NCI-H345 (cell line): Measurements from ENCODE around the gene DNAJB2.
"Not testable (repeated sequence)": the region's sequence is repeated elsewhere in the genome, so short reads cannot be mapped to it uniquely, and the experiment has no call there.

Experiments
- DNase-seq: peaks from one replicate; lab custom pipeline; 2025; lab: John Stamatoyannopoulos, UW

Gene DNAJB2

DNA sequence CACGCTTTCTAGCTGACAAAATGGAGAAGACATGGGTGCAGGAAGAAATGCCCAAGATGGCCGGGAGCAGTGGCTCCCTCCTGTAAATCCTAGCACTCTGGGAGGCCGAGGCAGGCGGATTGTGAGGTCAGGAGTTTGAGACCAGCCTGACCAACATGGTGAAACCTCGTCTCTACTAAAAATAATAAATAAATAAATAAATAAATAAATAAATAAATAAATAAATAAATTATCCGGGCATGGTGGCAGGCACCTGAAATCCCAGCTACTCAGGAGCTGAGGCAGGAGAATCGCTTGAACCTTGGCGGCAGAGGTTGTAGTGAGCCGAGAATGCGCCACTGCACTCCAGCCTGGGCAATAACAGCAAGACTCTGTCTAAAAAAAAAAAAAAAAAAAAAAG is 20.2 kb upstream of the DNAJB2 start:
- DNase-seq, result not testable (repeated sequence)

DNA sequence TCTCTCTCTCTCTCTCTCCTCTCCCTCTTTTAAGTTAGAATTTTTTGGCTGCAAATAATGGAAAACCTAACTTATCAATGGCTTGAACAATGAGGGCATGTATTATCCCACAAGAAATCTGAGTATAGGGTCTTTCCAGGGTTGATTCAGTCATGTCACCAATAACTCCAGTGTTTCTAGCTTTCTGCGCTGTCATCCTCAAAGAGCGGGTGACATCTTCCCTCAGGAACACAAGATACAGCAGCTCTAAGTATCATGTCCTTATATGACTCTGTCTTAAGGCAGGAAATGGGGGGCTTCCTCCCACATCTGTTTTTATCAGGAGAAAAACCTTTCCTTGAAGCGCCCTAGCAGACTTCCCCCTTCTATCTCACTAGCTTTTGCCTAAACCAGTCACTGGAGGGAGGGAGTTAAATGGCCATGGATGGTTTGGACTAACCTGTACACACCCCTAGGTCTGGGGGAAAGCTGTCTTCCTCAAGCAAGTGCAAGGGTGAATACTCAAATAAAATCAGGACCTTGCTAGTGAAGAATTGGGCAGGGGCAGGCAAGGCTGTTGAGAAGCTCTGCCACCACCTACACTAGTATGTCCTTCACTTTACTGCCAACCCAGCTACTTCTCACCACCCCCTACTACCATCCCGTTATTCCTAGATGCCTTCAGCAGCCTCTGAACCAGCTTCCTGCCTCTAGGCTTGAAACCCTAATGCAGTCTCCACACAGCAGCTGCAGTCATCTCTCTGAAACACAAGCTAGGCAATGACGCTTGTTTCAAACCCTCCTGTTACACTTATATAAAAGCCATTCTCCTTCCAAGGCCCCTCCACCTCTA is 17.9 kb upstream of the DNAJB2 start:
- no peak for DNase-seq

- DNase-seq, result no peak
Observed at GRCh38 chr2:219266232-219266631, 12.9 kb upstream of the DNAJB2 start.

DNA sequence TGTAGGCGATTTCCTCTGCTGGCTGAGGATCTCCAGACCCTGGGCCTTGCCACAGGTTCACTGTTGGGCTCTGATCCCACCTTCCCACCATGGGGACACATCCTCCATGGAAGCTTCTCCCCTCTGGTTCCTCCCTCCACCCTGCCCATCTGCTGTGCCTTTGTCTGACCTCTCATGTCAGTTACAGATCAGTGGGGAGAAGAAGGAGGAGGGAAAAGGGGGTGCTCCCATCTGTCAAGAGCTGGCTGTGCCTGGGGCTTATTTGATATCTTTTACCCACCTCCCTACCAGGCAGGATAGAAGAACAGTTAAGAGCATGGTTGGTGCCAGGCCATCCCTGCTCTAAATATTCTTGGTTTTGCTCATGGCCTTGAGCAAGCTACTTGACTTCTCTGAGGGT is 12.3 kb upstream of the DNAJB2 start:
- no peak for DNase-seq

DNA sequence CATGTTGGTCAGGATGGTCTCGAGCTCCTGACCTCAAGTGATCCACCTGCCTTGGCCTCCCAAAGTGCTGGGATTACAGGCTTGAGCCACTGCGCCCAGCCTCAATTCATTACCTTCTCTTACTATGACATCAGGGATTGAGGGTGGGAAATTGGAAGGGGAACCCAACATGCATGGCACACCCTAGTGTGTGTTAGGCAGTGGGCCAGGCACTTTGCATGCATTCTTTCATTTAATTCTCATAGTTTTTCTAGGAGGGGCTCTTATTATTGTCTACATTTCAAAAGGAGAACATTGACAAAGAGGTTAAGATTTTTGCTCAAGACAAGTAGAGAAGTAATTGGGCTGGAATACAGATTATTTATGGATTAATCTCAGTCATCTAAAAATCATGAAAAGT is 10.9 kb upstream of the DNAJB2 start:
- DNase-seq, result no peak

GRCh38 chr2:219269362-219270054 is 9.7 kb upstream of the DNAJB2 start:
- DNase-seq, result peak; percentile 10

- DNase-seq, result no peak
Observed at GRCh38 chr2:219270055-219270372, 9.2 kb upstream of the DNAJB2 start.

GRCh38 chr2:219271021-219271420 is 8.1 kb upstream of the DNAJB2 start:
- DNase-seq, result no peak

- DNase-seq, result no peak
Observed at GRCh38 chr2:219272356-219272755, 6.8 kb upstream of the DNAJB2 start.

DNA sequence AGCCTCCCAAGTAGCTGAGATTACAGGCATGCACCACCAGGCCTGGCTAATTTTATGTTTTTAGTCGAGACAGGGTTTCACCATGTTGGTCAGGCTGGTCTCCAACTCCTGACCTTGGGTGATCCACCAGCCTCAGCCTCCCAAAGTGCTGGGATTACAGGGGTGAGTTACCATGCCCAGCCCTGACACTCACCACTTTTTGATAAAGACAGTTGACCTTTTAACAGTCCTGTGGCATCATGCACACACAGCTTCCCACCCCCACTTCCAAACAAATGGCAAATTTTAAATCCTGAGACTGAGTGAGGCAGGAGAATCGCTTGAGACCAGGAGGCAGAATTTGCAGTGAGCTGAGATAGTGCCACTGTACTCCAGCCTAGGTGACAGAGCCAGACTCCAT is 6.2 kb upstream of the DNAJB2 start:
- DNase-seq, result no peak

DNA sequence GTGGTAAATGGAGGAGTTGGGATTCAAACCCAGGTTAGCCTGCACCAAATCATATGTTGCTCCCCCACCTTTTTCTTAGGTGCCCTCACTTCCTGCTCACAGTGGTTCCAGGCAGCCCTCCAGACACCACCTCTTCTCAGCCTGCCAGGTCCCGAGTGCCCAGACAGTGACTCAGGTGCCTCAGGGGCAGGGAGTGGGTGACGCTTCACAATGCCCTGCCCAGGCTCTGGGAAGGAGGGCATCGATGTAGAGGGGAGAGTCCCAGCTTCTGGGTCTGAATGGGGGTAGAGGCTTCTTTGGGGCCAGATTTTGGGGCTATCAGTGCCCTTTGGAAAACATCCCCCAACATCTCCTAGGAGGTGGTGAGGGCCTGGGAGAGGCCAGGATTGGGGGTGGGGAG is 5.2 kb upstream of the DNAJB2 start:
- DNase-seq, result no peak

DNA sequence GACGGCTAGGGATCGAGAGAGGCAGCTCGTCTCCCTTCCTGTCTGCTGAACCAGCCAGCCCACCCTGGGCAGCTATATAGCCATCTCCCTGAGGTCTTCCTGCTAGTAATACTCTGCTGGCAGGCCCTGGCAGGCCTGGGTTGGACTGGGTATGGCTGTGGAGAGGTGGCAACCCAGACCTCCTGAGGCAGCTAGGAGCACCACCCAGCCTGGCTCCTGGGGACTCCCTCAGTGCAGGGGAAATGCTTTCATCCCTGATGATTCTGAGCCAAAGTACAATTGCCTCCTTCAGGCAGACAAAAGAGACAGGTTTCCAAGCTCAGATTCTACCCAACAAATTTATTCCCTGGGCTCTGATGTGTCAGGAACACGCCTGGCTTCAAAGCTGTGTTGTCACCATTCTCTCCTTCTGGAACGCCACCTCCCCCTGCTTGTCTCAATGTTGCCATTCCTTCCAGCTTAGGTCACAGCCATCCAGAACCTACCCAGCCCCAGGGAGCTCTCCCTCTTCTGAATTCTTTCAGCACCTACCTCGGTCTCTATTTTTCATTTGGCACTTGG is 4.7 kb upstream of the DNAJB2 start:
- no peak for DNase-seq

DNA sequence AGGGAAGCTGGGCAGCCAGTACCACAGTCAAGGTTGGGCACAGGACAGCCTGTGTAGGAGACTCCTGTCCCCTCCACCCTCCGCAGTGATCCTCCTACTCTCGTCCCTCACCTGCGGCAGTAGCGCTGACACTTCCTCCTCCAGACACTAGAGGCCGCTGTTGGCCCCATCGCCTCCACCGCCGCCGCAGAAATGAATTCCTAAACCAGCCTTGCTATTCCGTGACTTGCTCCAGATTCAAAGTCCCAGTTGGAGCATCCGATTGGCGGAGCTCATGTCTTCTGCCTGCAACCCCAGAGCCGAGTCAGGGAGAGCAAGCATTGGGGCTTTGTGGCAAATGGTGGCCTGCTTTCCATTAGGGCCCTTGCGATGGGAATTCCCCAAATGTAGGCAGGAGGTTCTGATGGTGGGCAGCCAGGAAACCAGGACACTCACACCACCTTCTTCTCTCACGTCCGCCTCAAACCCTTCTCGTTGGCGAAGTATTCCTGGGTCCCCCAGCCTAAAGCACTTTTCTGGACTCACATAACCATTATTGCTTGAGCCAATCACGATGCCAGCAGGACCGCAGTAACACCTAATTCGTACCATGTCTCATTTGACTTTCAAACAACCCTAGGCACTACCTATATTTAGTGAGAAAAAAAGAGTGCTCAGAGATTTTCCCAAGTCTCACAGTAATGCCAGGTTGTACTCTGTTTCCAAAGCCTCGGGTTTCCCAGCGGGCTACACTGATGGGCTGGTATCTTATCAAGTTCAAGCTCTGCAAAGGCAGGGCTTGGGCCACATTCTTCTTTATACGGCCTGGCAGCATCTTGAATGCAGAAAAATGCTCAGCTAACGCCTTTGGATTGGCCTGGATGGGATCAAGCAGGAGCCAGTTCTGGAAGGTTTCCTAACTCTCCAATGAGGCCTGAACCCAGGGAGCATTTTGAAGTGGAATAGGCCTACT is 1.2 kb upstream of the DNAJB2 start:
- peak; percentile 80 for DNase-seq

DNA sequence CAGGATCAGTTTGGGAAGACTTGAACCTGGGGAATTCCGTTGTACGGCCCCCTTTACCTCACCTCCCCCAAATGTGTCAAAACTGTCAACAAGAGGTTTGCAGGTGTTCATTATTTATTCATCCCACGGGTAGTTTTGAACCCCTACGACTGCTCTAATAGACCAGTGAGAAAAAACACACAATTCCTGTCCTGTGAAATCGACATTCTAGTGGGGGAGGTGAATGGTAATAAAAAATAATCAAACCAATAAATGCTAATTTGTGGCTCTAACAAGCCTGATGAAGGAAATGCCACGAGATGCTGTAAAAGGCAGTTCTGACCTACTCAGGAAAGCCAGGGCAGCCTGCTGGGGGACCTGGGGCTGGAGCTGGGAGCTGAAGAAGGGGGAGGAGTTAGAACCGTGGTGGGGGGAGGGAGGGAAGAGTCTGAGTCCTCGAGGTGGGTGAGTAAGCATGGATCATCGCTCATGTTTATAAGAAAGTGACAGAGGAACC is 463 bp upstream of the DNAJB2 start:
- no peak for DNase-seq

- DNase-seq, result no peak
Observed at GRCh38 chr2:219279916-219280516, 850 bp downstream of the DNAJB2 start.

DNA sequence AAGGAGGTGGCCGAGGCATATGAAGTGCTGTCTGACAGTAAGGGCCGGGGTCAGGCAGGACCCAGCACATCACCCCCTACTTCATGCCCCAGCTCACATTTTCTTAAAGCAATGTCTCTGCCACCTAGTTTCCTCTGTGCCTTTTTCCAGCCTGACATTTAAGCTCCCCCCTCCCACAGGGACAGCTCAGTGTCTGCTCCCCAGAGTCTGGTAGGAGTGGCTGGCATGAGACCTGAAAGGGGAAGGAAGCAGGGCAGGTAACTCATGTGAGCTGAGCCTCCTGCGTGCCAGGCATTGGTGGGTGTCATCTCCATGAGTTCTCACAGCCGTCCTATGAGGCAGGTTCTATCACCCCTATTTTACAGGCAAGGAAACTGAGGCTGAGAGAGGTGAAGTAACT is 1.5 kb downstream of the DNAJB2 start:
- no peak for DNase-seq

DNA sequence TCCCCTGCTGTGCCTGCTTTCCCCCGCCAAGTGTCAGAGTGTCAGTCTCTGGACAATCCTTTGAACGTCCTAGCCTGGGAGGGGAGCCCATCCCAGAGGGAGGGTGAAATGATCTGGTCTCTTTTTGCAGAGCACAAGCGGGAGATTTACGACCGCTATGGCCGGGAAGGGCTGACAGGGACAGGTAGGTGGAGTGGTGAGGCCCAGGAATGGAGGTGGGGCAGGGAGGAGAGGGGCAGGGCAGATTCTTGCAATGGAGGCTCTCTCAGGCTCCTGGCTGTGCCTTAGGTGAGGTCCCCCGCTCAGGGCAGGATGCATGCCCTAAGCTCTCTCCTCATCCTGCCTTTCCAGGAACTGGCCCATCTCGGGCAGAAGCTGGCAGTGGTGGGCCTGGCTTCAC is 2.4 kb downstream of the DNAJB2 start:
- DNase-seq, result no peak

GRCh38 chr2:219282375-219282774 is 3.2 kb downstream of the DNAJB2 start:
- no peak for DNase-seq

DNA sequence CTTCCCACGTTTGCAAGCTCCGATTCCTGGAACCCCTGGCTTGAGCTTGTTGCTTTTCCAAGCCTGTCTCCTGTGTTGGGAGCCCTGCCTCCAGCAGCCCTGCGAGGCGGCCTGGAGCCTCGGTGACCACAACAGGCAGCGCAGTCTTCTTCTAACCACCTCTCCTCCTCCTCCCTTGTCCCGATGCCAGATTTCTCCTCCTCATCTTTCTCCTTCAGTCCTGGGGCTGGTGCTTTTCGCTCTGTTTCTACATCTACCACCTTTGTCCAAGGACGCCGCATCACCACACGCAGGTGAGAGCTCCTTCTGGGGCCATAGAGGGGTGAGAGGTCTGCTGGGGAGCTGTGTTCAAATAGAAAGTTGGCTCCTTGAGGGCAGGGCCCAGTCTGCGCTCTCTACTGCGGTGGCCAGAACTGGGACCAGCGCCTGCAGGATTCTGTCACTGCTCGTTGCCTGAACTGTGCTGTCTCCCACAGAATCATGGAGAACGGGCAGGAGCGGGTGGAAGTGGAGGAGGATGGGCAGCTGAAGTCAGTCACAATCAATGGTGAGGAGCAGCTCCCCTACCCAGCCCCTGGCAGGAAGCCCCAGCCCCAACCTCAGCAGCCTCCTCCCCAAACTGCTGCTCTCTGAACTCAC is 3.9 kb downstream of the DNAJB2 start:
- DNase-seq, result no peak

DNA sequence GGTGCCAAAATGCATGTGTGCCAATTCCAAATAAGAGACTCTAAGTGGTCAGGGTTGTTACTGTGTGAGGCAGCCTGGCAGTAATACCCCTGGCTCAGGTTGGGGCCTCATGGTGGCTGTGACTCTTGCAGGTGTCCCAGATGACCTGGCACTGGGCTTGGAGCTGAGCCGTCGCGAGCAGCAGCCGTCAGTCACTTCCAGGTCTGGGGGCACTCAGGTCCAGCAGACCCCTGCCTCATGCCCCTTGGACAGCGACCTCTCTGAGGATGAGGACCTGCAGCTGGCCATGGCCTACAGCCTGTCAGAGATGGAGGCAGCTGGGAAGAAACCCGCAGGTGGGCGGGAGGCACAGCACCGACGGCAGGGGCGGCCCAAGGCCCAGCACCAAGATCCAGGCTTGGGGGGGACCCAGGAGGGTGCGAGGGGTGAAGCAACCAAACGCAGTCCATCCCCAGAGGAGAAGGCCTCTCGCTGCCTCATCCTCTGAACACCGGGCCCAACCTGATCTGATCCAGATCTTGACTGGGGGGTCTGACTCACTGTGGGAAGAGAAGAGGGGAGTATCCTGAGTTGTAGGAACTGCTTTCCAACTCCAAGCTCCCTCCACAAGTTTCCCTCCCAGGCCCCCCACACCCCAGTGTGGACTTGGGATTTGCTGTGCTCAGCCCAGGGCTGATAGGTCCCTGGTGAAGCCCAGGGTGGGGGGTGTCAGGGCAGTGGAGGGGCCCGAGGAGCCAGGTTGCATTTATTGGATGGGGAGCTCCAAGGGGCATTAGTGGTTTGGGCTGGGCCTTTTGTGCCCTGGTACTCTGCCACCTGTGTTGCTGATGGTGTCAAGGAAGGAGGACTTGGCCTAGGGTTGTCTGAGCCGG is 5.6 kb downstream of the DNAJB2 start:
- DNase-seq, result no peak
